Measurements from ENCODE around the gene ESF1.

- TF ChIP-seq CTCF (IDR thresholded peaks at IDR 0.05) = no peak
- no peak for TF ChIP-seq POLR2AphosphoS5 (IDR thresholded peaks at IDR 0.05)
Measured at GRCh38 chr20:13817342-13817741, 32.6 kb upstream of the ESF1 start.

Measured in sigmoid colon (tissue), 4 donors.